Measurements from ENCODE around the gene MYL3.

Gene MYL3

DNA sequence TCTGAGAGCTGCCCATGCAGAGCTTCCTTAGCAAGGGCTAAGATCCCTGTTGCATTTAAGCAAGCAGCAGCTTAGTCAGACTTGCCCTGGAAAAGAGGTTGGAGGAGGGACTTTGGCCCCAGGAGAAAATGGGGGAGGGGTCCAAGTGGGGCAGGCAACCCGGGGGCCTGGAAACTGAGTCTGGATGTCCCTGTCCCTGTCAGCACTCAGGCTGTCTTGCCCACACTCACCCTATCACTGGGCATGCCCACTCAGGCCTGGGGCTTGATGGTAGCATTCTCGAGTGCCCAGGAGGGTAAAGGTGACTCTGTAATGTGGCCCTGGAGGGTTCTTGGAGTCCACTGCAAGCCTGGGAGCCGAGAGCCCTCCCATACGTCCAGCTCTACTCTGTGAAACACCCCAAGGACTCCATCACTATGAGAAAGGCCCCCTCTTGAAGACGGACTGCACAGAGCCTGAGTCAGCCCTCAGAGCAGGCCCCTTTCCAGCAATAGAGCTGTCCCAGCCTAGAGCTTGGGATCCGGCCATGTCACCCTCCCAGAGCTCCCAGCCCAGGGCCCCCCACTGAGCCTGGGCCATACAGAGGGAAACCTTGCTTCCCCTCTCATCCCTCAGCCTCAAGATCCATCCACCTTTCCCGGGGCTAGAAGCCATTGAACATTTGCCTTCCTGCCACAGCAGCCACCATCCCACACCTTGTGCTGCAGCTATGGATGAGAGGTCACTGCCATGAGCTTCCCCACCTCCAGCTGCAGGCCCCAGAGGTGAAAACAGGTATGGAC lies 13.4 kb downstream of the MYL3 start:
- DNase-seq: peak; percentile 41

GRCh38 chr3:46849045-46849631 lies 14.1 kb downstream of the MYL3 start:
- peak; percentile 42 for DNase-seq

- peak; percentile 52 for DNase-seq
These were observed 14.8 kb downstream of the MYL3 start for GRCh38 chr3:46848271-46849044.

DNA sequence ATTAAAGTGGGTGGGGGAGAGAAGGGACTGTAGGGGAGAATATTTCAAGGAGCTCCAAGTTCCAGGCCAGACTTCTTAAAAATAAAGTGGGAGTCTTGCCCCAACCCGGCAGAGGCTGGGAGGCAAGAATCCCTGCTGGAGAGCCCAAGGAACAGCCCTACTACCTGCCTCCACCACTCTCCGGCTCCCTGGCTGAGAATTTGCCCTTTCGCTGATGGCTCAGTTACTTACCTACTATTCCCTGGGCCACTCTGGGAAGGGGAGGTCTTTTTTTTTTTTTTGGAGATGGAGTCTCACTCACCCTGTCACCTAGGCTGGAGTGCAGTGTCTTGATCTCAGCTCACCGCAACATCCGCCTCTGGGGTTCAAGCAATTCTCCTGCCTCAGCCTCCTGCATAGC lies 15.5 kb downstream of the MYL3 start:
- peak; percentile 32 for DNase-seq

DNA sequence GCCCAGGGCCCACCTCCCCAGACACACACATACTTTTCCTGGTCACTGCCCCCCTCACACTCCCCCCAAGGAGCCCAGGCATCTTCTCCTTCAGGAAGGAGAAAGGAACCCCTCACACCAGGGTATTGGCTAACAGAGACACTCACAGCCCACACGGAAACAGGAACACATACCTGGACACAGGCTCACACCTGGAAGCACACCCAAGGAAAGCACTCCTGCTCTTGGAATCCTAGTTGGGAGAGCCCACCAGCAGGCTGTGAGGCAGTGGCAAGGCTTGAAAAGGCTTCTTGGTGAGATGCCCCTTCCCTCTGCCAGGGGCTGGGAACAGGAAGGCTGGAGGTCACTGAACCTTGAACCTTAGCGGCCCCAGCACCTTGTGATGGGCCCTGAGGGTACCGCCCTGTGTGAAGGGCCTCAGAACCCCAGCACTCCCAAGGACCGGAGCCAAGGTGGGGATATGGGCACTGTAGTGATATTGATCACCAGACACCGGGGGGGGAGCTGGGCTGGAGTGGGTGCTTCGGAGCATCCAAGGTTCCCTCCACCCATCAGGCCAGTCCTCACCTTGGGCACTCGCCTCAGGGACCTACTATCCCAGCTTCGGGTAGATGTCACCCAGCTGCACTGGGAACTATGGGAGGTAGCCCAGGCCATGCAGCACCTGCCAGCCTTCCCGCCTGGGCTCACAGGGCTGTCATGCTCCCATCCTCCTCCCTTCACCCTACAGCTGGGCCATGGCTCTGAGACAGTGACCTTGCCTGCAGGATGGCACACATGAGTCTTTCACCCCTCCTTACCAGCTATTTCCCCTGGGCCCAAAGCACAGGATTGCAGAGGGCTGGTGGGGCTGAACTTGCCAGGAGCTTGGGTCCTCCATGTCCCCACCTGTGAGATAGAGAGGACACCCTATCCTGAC lies 16.4 kb downstream of the MYL3 start:
- DNase-seq: peak; percentile 29

GRCh38 chr3:46845860-46846623 lies 17.2 kb downstream of the MYL3 start:
- peak; percentile 94 for DNase-seq

DNA sequence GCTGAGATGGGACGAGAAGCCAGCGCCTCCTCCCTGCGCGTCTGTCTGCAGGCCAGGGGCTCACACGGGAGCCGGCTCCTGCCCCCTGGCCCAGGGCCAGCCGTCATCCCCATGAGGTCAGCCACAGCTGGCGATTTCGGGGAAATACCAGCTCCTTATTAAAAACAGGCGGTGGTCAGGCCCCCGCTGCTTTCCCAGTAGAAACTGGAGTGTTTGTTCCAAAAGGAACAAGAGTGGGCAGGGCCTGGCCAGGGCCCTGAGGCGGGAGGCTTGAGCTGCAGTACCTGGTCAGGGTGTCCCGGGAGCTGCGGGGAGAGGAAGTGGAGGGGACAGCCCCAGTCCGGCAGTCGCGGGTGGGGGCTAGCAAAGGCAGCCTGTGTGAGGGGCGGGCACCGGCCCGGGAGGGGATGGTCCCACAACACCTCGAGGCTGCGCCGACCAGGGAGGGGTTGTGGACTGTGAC lies 17.8 kb downstream of the MYL3 start:
- DNase-seq: peak; percentile 87

DNA sequence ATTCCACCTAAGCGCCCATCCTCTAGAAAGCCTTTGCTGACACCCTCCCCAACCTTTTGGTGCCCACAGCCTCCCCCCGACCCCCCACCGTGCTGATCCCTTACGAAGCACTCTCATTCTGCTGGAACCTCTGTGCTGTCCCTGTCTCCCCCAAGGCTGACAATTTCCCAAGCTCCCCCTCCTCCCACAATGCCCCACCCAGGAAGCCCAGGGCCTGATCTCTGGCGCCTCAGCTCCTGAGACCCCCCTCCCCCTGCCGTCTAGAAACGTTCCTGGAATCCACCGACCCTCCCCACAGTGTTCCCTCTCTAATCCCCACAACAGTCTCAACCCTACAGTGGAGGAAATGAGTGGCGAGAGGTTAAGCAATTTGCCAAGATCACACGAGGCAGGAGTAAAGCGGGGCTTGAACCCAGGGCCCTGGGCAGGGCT lies 18.3 kb downstream of the MYL3 start:
- peak; percentile 46 for DNase-seq

- DNase-seq: peak; percentile 22
These were observed 18.8 kb downstream of the MYL3 start for GRCh38 chr3:46844397-46844796.

GRCh38 chr3:46843508-46843907 lies 19.7 kb downstream of the MYL3 start:
- no peak for DNase-seq

DNA sequence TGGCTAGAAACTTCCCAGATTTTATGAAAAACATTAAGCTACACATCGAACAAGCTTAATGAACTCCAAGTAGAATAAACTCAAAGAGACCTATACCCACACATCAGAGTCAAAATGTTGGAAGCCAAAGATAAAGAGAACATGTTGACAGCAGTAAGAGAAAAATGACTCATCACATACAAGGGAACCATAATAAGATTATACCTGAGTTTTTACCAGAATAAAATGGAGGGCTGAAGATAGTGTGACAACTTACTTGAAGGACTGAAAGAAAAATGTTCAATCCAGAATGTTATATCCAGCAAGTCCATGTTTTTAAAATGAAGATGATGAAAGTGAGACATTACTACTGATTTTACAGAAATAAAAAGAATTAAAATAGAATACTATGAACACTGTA lies 22.8 kb downstream of the MYL3 start:
- no peak for DNase-seq

GRCh38 chr3:46838301-46838700 lies 24.9 kb downstream of the MYL3 start:
- DNase-seq: no peak

DNA sequence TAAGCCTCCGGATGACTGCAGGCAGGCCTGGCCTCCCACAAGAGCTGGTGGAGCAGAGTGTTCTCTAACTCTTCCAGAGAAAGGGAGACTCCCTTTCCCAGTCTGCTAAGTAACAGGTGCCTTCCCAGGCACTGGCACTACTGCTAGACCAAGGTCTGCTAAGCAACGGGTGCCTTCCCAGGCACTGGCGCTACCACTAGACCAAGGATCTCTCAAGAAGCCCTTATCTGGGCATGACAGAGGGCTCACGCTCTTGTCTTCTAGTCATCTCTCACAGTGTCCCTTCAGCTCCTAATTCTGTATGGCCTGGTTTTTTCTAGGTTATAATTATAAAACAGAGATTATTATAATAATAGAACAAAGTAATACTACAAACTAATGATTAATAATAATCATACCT lies 27.8 kb downstream of the MYL3 start:
- no peak for DNase-seq

- DNase-seq: no peak
These were observed 28.2 kb downstream of the MYL3 start for GRCh38 chr3:46835054-46835453.

DNA sequence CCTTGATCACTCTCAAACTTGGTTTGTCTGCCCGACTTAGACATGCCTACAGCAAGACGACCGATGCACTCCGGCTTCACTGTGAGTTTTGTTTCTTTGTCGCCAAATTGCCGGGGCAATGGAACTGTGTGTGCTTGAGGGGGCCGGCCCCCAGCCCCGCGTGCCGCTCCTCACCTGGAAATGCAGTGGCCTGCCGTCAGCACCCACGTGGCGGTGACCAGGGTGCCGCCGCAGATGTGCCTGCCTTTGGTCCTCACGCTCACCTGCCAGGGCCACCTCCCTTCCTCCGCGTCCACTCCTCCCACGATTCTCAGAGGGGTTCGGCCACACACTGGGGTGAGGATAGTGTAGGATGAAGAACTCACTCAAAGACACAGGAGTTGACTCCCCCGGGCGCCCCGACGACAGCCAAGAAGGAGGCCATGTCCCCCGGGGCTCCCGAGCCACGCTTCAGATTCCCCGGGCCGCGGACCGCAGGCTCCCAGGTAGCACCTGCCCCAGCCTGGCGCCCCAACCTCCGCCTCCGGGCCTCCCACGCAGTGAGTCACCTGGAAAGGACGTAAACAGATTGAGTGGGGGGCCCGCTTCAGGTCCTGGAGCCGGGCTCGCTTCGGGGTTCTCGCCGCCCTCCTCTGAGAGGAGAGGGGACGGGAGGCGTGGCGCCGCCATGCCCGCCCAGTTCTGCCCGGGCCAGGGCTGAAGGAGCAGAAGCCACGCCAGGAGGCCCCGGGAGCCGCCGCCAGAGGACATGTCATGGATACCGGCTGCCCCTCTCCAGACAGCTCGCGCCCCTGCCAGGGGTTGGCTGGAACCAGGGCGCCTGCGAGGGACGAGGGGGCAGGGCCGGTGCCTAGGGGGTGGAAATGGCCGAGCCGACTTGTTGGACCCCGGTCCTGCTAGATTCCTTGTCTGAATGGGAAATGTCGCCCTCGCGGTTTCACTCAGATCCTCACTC lies 29.6 kb downstream of the MYL3 start:
- no peak for DNase-seq

- DNase-seq: no peak
These were observed 31.4 kb downstream of the MYL3 start for GRCh38 chr3:46831841-46832240.

DNA sequence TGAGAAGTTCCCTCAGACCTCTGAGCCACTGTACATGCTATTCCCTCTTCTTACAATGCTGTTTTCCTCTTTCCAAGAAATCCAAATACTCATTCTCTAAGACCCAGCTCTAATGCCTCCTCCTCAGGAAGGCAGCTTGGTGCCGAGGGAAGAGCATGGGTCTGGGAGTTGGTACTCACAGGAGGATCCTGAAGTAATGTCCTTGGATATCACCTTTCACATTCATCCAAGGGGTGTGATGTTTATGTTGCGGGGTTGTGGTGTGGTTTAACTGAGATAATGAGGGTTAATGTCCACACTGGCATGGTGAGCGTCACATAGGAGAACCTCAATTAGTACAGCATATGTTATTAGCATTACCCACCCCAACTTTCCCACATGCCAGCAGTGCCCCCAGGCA lies 31.9 kb downstream of the MYL3 start:
- no peak for DNase-seq

DNA sequence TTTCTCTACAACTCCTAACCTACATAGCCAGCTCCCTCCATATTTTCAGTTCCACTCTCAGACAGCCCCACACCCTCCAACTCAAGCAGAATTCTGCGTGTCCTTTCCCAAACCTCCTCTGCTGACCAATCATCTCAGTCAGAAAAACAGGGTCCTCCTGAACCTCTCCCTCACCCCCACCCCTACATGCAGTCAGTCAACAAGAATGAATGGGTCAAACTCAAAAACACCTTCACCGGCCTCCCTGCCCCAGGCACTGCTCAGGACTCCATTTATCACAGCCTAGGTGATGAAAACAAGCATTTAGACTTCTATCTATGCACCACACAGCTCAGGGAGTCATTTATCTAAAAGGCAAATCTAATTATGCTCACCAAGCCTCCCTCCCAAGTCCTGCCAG lies 32.4 kb downstream of the MYL3 start:
- DNase-seq: no peak

- DNase-seq: no peak
These were observed 33.5 kb downstream of the MYL3 start for GRCh38 chr3:46829699-46830208.

GRCh38 chr3:46825450-46825849 lies 37.8 kb downstream of the MYL3 start:
- no peak for DNase-seq
